ENCODE results near the gene THSD1.

DNA sequence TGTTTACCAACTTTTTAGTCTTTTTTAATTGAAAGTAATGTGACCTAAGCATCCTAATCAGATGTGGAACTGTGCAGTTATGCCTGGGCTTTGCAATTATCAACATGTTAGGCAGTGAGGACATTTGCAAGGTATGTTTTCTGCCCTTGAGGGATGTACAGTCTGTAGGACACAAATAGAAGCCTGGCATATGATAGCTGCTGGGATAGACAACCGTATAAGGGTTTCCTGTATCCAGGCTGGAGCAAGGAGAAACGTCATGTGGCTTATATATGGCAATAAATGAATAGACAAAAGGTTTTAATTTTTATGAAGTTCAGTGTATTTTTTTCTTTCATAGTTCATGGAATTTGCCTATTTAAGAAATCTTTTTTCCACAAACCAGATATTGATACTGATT lies 46.5 kb upstream of the THSD1 start:
- TF ChIP-seq EZH2phosphoT487 (IDR thresholded peaks at IDR 0.05; ENCODE audit: insufficient read depth, low read depth) (no peak), EZH2 (IDR thresholded peaks at IDR 0.05; ENCODE audit: insufficient read depth, poor library complexity, severe bottlenecking) (no peak)

Data from GM23248 (cell line).